ENCODE data around the gene CASP9.
"Not testable (repeated sequence)": the region's sequence is repeated elsewhere in the genome, so short reads cannot be mapped to it uniquely, and the experiment has no call there.

The CASP9 gene

GRCh38 chr1:15525050-15526020 lies 1.3 kb upstream of the CASP9 start:
- peak; percentile 51 for DNase-seq

GRCh38 chr1:15524283-15525049 lies 451 bp upstream of the CASP9 start:
- peak; percentile 98 for DNase-seq

GRCh38 chr1:15523104-15524020 lies 653 bp downstream of the CASP9 start:
- DNase-seq: no peak

GRCh38 chr1:15522551-15522950 lies 1.5 kb downstream of the CASP9 start:
- no peak for DNase-seq

GRCh38 chr1:15521206-15521906 lies 2.7 kb downstream of the CASP9 start:
- not testable (repeated sequence) for DNase-seq

- DNase-seq: no peak
Measured at GRCh38 chr1:15519625-15520024, 4.4 kb downstream of the CASP9 start.

GRCh38 chr1:15515022-15515663 lies 8.9 kb downstream of the CASP9 start:
- DNase-seq: no peak

- not testable (repeated sequence) for DNase-seq
Measured at GRCh38 chr1:15514557-15514956, 9.5 kb downstream of the CASP9 start.

- no peak for DNase-seq
Measured at GRCh38 chr1:15513919-15514318, 10.1 kb downstream of the CASP9 start.

GRCh38 chr1:15513192-15513591 lies 10.8 kb downstream of the CASP9 start:
- DNase-seq: no peak

GRCh38 chr1:15510611-15511405 lies 13.2 kb downstream of the CASP9 start:
- no peak for DNase-seq

GRCh38 chr1:15509586-15509985 lies 14.4 kb downstream of the CASP9 start:
- DNase-seq: no peak

GRCh38 chr1:15508700-15509487 lies 15.1 kb downstream of the CASP9 start:
- DNase-seq: no peak

- DNase-seq: no peak
Measured at GRCh38 chr1:15507278-15507677, 16.7 kb downstream of the CASP9 start.

- no peak for DNase-seq
Measured at GRCh38 chr1:15506831-15507230, 17.2 kb downstream of the CASP9 start.

- no peak for DNase-seq
Measured at GRCh38 chr1:15504436-15504835, 19.6 kb downstream of the CASP9 start.

GRCh38 chr1:15501208-15502032 lies 22.6 kb downstream of the CASP9 start:
- peak; percentile 14 for DNase-seq

GRCh38 chr1:15500184-15501178 lies 23.5 kb downstream of the CASP9 start:
- DNase-seq: no peak

All from GDM1 (cell line).